GM23338 (cell line): Measurements from ENCODE around the gene TMIGD2. TPM values are rescaled to one million over a fixed set of nuclear protein-coding genes. Genes with fewer than 3 reads are reported as not detected.
A peak's percentile ranks its signal among the peaks of the same experiment; 100 is the strongest.

ENCODE experiments used
- ATAC-seq: fragments of 200-7000 bp; cut with Tn5 transposase; 3 replicates; pipeline ENCODE4 v1.9.1; 2020
- DNase-seq: peaks from one replicate; pipeline ENCODE4 v3.0.0-alpha.2; 2015; ENCODE audit warnings: low spot score
- H2AFZ ChIP-seq: fragments of 200-600 bp; sonication (generic); 2 replicates; pipeline ENCODE4 v1.8.0; 2016; ENCODE audit warnings: antibody characterized with exemption, mild to moderate bottlenecking, moderate library complexity
- H3F3A ChIP-seq: fragments of 200-600 bp; sonication (generic); replicated peaks from 2 replicates; pipeline ENCODE4 v1.8.0; 2017; ENCODE audit warnings: antibody characterized with exemption, mixed run types, low read depth
- H3K27ac ChIP-seq: fragments of 200-600 bp; sonication (generic); 2 replicates; pipeline ENCODE4 v1.6.1; 2016; ENCODE audit warnings: low read depth
- H3K27me3 ChIP-seq: fragments of 200-600 bp; sonication (generic); 2 replicates; pipeline ENCODE4 v1.8.0; 2016; ENCODE audit warnings: mild to moderate bottlenecking, mixed run types, moderate library complexity; ENCODE audit not compliant: insufficient read depth
- H3K36me3 ChIP-seq: fragments of 200-600 bp; sonication (generic); 2 replicates; pipeline ENCODE4 v1.8.0; 2016; ENCODE audit warnings: mild to moderate bottlenecking; ENCODE audit not compliant: insufficient read depth
- H3K4me1 ChIP-seq: fragments of 200-600 bp; sonication (generic); 2 replicates; pipeline ENCODE4 v1.8.0; 2016; ENCODE audit warnings: mild to moderate bottlenecking, moderate library complexity; ENCODE audit not compliant: insufficient read depth
- H3K4me2 ChIP-seq: fragments of 200-600 bp; sonication (generic); 2 replicates; pipeline ENCODE4 v1.7.1; 2017; ENCODE audit warnings: mixed run types
- H3K4me3 ChIP-seq: fragments of 200-600 bp; sonication (generic); 2 replicates; pipeline ENCODE4 v1.6.1; 2016; ENCODE audit warnings: mixed run types
- H3K79me2 ChIP-seq: fragments of 200-600 bp; sonication (generic); replicated peaks from 2 replicates; pipeline ENCODE4 v1.8.0; 2017; ENCODE audit warnings: mild to moderate bottlenecking; ENCODE audit not compliant: insufficient read depth
- H3K9me2 ChIP-seq: fragments of 200-600 bp; sonication (generic); 2 replicates; pipeline ENCODE4 v1.8.0; 2017; ENCODE audit not compliant: insufficient read depth
- H4K20me1 ChIP-seq: fragments of 200-600 bp; sonication (generic); replicated peaks from 2 replicates; pipeline ENCODE4 v1.8.0; 2017; ENCODE audit warnings: mild to moderate bottlenecking; ENCODE audit not compliant: insufficient read depth
- H3K27ac Mint-ChIP-seq: 2 replicates; pipeline ENCODE4 v1.8.0; 2020; ENCODE audit warnings: inconsistent platforms, mild to moderate bottlenecking, moderate library complexity, mixed read lengths
- H3K27me3 Mint-ChIP-seq: 3 replicates; pipeline ENCODE4 v1.8.0; 2022; ENCODE audit warnings: low read depth, mild to moderate bottlenecking, moderate library complexity, mixed read lengths, inconsistent platforms; ENCODE audit not compliant: insufficient read depth, poor library complexity
- H3K36me3 Mint-ChIP-seq: 3 replicates; pipeline ENCODE4 v1.8.0; 2021; ENCODE audit warnings: low read depth, mild to moderate bottlenecking, inconsistent platforms, moderate library complexity, mixed read lengths
- H3K4me1 Mint-ChIP-seq: 3 replicates; pipeline ENCODE4 v1.8.0; 2020; ENCODE audit warnings: mild to moderate bottlenecking, inconsistent platforms, mixed read lengths
- H3K4me3 Mint-ChIP-seq: 3 replicates; pipeline ENCODE4 v1.8.0; 2021; ENCODE audit warnings: moderate library complexity, mild to moderate bottlenecking, inconsistent platforms, mixed read lengths
- H3K9me3 Mint-ChIP-seq: 3 replicates; pipeline ENCODE4 v1.8.0; 2020; ENCODE audit warnings: moderate library complexity, mild to moderate bottlenecking, inconsistent platforms, mixed read lengths
- CREB1 ChIP-seq: fragments of 250-450 bp; sonication (Bioruptor Pico); IDR thresholded peaks from 2 replicates; pipeline ENCODE4 v1.5.0; 2020; ENCODE audit warnings: low read depth, mild to moderate bottlenecking, moderate library complexity
- CTCF ChIP-seq, 2 experiments: fragments of 200-600 bp in 1 of 2; sonication (generic) in 1 of 2; conservative IDR thresholded peaks; 2 replicates each; pipeline versions ENCODE4 v1.5.1 to v1.6.1; 2016 to 2017; ENCODE audit warnings: antibody characterized with exemption in 2 of 2, low read depth in 2 of 2, mild to moderate bottlenecking in 2 of 2, moderate library complexity in 1 of 2
- EZH2 ChIP-seq: fragments of 200-600 bp; sonication (generic); IDR thresholded peaks from one replicate; pipeline ENCODE4 v1.8.0; 2017; ENCODE audit warnings: antibody characterized with exemption, mild to moderate bottlenecking, low read depth; ENCODE audit not compliant: unreplicated experiment
- EZH2phosphoT487 ChIP-seq: fragments of 200-600 bp; sonication (generic); IDR thresholded peaks from one replicate; pipeline ENCODE4 v1.8.1; 2018; ENCODE audit warnings: antibody characterized with exemption; ENCODE audit not compliant: unreplicated experiment
- JUNB ChIP-seq: IDR thresholded peaks from one replicate; pipeline ENCODE4 v1.6.1; 2016; ENCODE audit warnings: antibody characterized with exemption; ENCODE audit not compliant: unreplicated experiment
- NANOG ChIP-seq: IDR thresholded peaks from 2 replicates; pipeline ENCODE4 v1.6.1; 2016; ENCODE audit warnings: antibody characterized with exemption, borderline replicate concordance
- POLR2AphosphoS5 ChIP-seq: IDR thresholded peaks from 2 replicates; pipeline ENCODE4 v1.6.1; 2016; ENCODE audit warnings: antibody characterized with exemption, low read depth
- REST ChIP-seq: IDR thresholded peaks from one replicate; pipeline ENCODE4 v1.6.1; 2018; ENCODE audit warnings: antibody characterized with exemption; ENCODE audit not compliant: unreplicated experiment
- ZNF331 ChIP-seq: fragments of 250-450 bp; sonication (Bioruptor Pico); IDR thresholded peaks from 2 replicates; pipeline ENCODE4 v1.5.0; 2020; ENCODE audit warnings: low read depth, mild to moderate bottlenecking, moderate library complexity
- polyA plus RNA-seq: library from polyadenylated mRNA; unstranded; fragments of >200 nt; fragmentation: Nextera tagmentation; extraction: Ambion mirVana; gene quantifications from 2 replicates; pipeline ENCODE4 v1.2.1, GENCODE V29; 2016
- total RNA-seq: library from RNA; depleted of rRNA; stranded (reverse); fragments of >200 nt; shearing (Covaris generic); gene quantifications from 2 replicates; pipeline ENCODE4 v1.2.3, GENCODE V29; 2014

TMIGD2 gene
- total and polyA plus RNA-seq, 2 experiments from 2014 or later: 0.76 to 0.79 TPM

- H3K4me1 ChIP-seq: no peaks in the 10 kb centered on the region
- H3K27ac ChIP-seq: no peak overlapping the region
- H3F3A ChIP-seq: no peaks in the 10 kb centered on the region; the same call in 1 of the 2 replicates
- no peak overlapping the region for H3K27ac Mint-ChIP-seq
- H3K9me2 ChIP-seq: no peaks in the 10 kb centered on the region
- ATAC-seq: no peak
- 0 out of 3 replicates have a peak, but pooled peaks cover 3% of the 10 kb centered on the region for H3K4me1 Mint-ChIP-seq
- DNase-seq: no peak
- H3K27me3 Mint-ChIP-seq: peaks cover 13% of the 10 kb centered on the region
- no peak overlapping the region for H3K4me2 ChIP-seq
- no peak for TF ChIP-seq REST
- TF ChIP-seq CTCF (conservative IDR thresholded peaks at IDR 0.05; ENCODE audit: low read depth in 2 of 2): peak in 1 of 2 experiments; percentile 26; a peak in 1 of 4 replicates
- no peak for TF ChIP-seq POLR2AphosphoS5
- no peak for TF ChIP-seq CREB1 (CRISPR knock-in tag)
- H3K36me3 Mint-ChIP-seq: peaks cover 36% of the 10 kb centered on the region
- H3K4me3 Mint-ChIP-seq: no peak overlapping the region
- H3K36me3 ChIP-seq: no peaks in the 10 kb centered on the region; the same call in 1 of the 2 replicates
- no peak overlapping the region for H3K4me3 ChIP-seq
- no peak overlapping the region for H2AFZ ChIP-seq
- H3K79me2 ChIP-seq: no peaks in the 10 kb centered on the region
- no peaks in the 10 kb centered on the region; the same call in 1 of the 2 replicates for H4K20me1 ChIP-seq
- no peaks in the 10 kb centered on the region for H3K27me3 ChIP-seq
- no peaks in the 10 kb centered on the region for H3K9me3 Mint-ChIP-seq
Measured at GRCh38 chr19:4268816-4269430, 33.3 kb downstream of the TMIGD2 start.

GRCh38 chr19:4267901-4268815 lies 34.0 kb downstream of the TMIGD2 start:
- no peaks in the 10 kb centered on the region; the same call in 1 of the 2 replicates for H3F3A ChIP-seq
- no peak overlapping the region for H3K27ac ChIP-seq
- Mint-ChIP-seq H3K9me3 (no peaks in the 10 kb centered on the region), H3K4me3 (no peak overlapping the region), H3K36me3 (peaks cover 37% of the 10 kb centered on the region), H3K4me1 (0 out of 3 replicates have a peak, but pooled peaks cover 3% of the 10 kb centered on the region), H3K27me3 (peaks cover 13% of the 10 kb centered on the region), H3K27ac (no peak overlapping the region)
- ATAC-seq (no peak), DNase-seq (no peak)
- no peaks in the 10 kb centered on the region for H3K9me2 ChIP-seq
- no peak overlapping the region for H3K4me3 ChIP-seq
- no peaks in the 10 kb centered on the region; the same call in 1 of the 2 replicates for H4K20me1 ChIP-seq
- H2AFZ ChIP-seq: no peak overlapping the region
- no peak overlapping the region for H3K4me2 ChIP-seq
- H3K79me2 ChIP-seq: no peaks in the 10 kb centered on the region
- no peaks in the 10 kb centered on the region for H3K27me3 ChIP-seq
- H3K36me3 ChIP-seq: no peaks in the 10 kb centered on the region; the same call in 1 of the 2 replicates
- no peaks in the 10 kb centered on the region for H3K4me1 ChIP-seq
- TF ChIP-seq ZNF331 (CRISPR knock-in tag): no peak
- TF ChIP-seq REST: no peak
- no peak for TF ChIP-seq NANOG
- TF ChIP-seq CREB1 (CRISPR knock-in tag): no peak
- no peak for TF ChIP-seq CTCF (conservative IDR thresholded peaks at IDR 0.05; ENCODE audit: low read depth in 2 of 2)
- TF ChIP-seq EZH2: no peak
- TF ChIP-seq JUNB: no peak
- TF ChIP-seq POLR2AphosphoS5: no peak
- no peak for TF ChIP-seq EZH2phosphoT487
